Right lobe of liver (tissue), 6 donors: Measurements from ENCODE around the gene UBE2R2. TPM values are rescaled to one million over a fixed set of nuclear protein-coding genes. Genes with fewer than 3 reads are reported as not detected.

Source experiments
- ATAC-seq, 4 donors: fragments of 200-7000 bp; cut with Tn5 transposase; one replicate each; pipeline ENCODE4 v1.9.1; 2020; ENCODE audit warnings: mild to moderate bottlenecking in 4 of 4, moderate library complexity in 4 of 4
- DNase-seq, 3 donors: peaks; one replicate each; pipeline ENCODE4 v3.0.0-alpha.2; 2020
- H3K27ac ChIP-seq, 3 donors: fragments of 200-600 bp; one replicate each; pipeline ENCODE4 v1.8.0; 2022
- H3K27me3 ChIP-seq, 2 donors: fragments of 200-600 bp; one replicate each; pipeline ENCODE4 v1.8.0; 2022
- H3K36me3 ChIP-seq, 4 donors: fragments of 200-600 bp; sonication (generic) in 1 of 4; one replicate each; pipeline versions ENCODE4 v1.5.1 to v1.8.0; 2017 to 2022; ENCODE audit warnings: control low read depth in 1 of 4
- H3K4me1 ChIP-seq, 4 donors: fragments of 200-600 bp; sonication (generic) in 1 of 4; one replicate each; pipeline versions ENCODE4 v1.5.1 to v1.8.0; 2017 to 2022; ENCODE audit warnings: control low read depth in 1 of 4
- H3K4me3 ChIP-seq, 3 donors: fragments of 200-600 bp; one replicate each; pipeline ENCODE4 v1.8.0; 2022
- H3K9me3 ChIP-seq, 4 donors: fragments of 200-600 bp; sonication (generic) in 1 of 4; one replicate each; pipeline versions ENCODE4 v1.5.1 to v1.8.0; 2017 to 2022; ENCODE audit warnings: control low read depth in 1 of 4
- CTCF ChIP-seq, 4 donors: fragments of 200-600 bp in 3 of 4; fragments of 450-650 bp in 1 of 4; IDR thresholded peaks; one replicate each; pipeline versions ENCODE4 v1.5.1 to v1.8.0; 2016 to 2022; ENCODE audit warnings: antibody characterized with exemption in 4 of 4, mild to moderate bottlenecking in 2 of 4
- POLR2A ChIP-seq: fragments of 450-650 bp; IDR thresholded peaks from one replicate; pipeline ENCODE4 v1.6.1; 2017; ENCODE audit warnings: antibody characterized with exemption, mild to moderate bottlenecking
- WGBS: methylation state at CpG from one replicate; pipeline ENCODE4 v1.1.6; 2018; ENCODE audit warnings: low coverage, low lambda C conversion rate; ENCODE audit not compliant: insufficient coverage; ENCODE audit errors: missing lambda C conversion rate; 5-methylcytosine and 5-hydroxymethylcytosine counted together
- intact Hi-C, 2 donors: fragments of 100-400 bp; cut with DNase I; formaldehyde crosslinking; loops; one replicate each; pipeline versions ENCODE4 v1.11.2 to v1.14.1; 2022
- total RNA-seq, 6 experiments: library from RNA; depleted of rRNA in 2 of 6; stranded (reverse); fragments of >200 nt in 2 of 6; fragmentation: NEBNext Ultra II Directional in 3 of 6; extraction: Animal tissue kit (Norgen Biotek cat#: 25700) in 3 of 6; gene quantifications; one replicate each; pipeline versions ENCODE4 v1.1.0 to v1.2.4, GENCODE V29; 2016 to 2023
- donor health status: DM: no; HTN: yes; CAD: no.
- donor health status: DM: no; HTN: no; CAD: no.
- donor health status: DM: no; HTN: no; CAD: no.
- donor health status: DM: no; HTN: yes; CAD: no.
- donor health status: DM: no; HTN: yes; CAD: no.

UBE2R2 gene
- total RNA-seq, 6 experiments from 2014 or later: 21.1 to 27.4 (median 21.8) TPM

DNA sequence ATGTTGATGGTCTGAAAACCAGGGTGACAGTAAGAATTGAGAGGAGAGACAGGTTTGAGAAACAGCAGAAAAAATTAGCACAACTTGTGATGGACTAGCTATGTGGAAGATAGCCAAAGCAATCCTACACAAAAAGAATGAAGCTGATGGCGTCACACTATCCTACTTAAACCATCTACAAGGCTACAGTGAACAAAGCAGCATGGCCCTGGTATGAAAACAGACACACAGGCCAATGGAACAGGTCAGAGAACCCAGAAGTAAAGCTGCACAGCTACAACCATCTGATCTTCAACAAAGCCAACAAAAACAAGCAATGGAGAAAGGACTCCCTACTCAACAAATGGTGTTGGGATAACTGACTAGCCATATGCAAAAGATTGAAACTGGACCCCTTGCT, 7.5 kb upstream of the UBE2R2 start:
- peaks cover 0 to 14% (median 1%) of the 10 kb centered on the region in 4 donors for H3K4me1 ChIP-seq
- no peaks in the 10 kb centered on the region for H3K27me3 ChIP-seq
- no peak for ATAC-seq
- no peak overlapping the region for H3K4me3 ChIP-seq
- no peak for TF ChIP-seq POLR2A
- no peak for TF ChIP-seq CTCF (IDR thresholded peaks at IDR 0.05)
- H3K27ac ChIP-seq: no peak overlapping the region
- WGBS: 100% methylated on average over 1 of the region's 1 CpG
- no peak for DNase-seq
- H3K36me3 ChIP-seq: no peaks in the 10 kb centered on the region
- H3K9me3 ChIP-seq: no peaks in the 10 kb centered on the region
- intact Hi-C loops: no loop called here

DNA sequence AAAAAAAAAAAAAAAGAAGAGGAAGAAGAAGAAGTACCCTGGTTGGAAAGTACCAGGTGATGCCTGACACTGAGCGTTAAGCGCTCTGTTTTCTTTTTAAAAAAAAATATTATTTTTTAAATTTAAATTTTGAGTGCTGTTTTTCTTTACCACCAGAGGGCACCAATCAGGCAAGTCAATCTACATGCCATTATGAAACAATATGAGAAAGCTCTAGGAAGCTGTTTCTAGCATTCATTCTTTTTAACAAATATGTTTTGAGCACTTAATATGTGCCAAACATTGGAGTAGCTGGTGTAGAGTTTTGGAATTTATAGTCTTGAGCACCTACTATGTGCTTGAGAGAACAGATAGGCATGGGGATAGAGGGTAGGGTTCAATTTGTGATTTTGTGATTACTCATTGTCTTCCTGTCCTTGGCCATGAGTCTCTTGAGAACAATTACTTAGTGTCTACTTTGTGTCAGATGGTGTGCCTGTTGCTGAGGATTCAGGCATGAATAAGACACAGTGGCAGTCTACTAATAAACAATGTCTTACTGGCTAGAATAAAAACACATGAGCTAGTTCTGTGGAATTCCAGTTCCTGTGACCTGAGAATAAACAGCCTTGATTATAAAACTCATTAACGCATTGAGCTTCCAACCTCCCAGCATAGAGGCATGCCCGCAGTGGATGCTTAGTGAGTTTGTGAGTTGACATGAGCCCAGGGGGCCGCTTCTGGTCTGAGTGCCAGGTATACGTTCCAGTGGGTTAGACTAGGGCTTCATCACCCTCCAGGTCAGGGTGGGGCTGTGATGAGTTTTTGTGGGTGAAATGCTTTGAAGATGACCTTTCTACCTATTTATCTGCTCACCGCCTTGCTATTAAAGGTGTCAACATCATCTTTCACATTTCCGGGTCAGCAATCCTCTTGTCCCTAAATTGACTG, 3.0 kb upstream of the UBE2R2 start:
- no peak for DNase-seq
- Histone ChIP-seq H3K27ac (peak overlapping the region in 2 of 3 donors; percentile 14 to 35), H3K36me3 (no peaks in the 10 kb centered on the region), H3K4me1 (peaks cover 0 to 20% (median 5%) of the 10 kb centered on the region in 4 donors), H3K27me3 (no peaks in the 10 kb centered on the region), H3K9me3 (no peaks in the 10 kb centered on the region), H3K4me3 (no peak overlapping the region)
- TF ChIP-seq CTCF (IDR thresholded peaks at IDR 0.05) (peak; percentile 60 to 85 (median 74)), POLR2A (no peak)
- 43% methylated on average over 5 of the region's 8 CpGs for WGBS
- intact Hi-C loops: no loop called here
- no peak for ATAC-seq

GRCh38 chr9:33815781-33816180, 1.2 kb upstream of the UBE2R2 start:
- WGBS: 91% methylated on average over 6 of the region's 7 CpGs
- no peak for DNase-seq
- H3K9me3 ChIP-seq: no peaks in the 10 kb centered on the region
- H3K27ac ChIP-seq: peak overlapping the region; percentile 94 to 98 (median 98)
- intact Hi-C loops: loop anchor here in 1 of 2 donors (5.0 kb wide), 1 partner anchor 37 kb away; no protein-coding TSS in a partner anchor
- TF ChIP-seq CTCF (IDR thresholded peaks at IDR 0.05) (no peak), POLR2A (no peak)
- no peak for ATAC-seq
- peak overlapping the region in 1 of 3 donors; percentile 92 for H3K4me3 ChIP-seq
- H3K4me1 ChIP-seq: peaks cover 0 to 33% (median 13%) of the 10 kb centered on the region in 4 donors
- H3K36me3 ChIP-seq: no peaks in the 10 kb centered on the region
- H3K27me3 ChIP-seq: no peaks in the 10 kb centered on the region

GRCh38 chr9:33817327-33818166, 587 bp downstream of the UBE2R2 start:
- H3K4me1 ChIP-seq: peaks cover 0 to 37% (median 16%) of the 10 kb centered on the region in 4 donors
- peak in 1 of 3 donors; percentile 68 for DNase-seq
- H3K36me3 ChIP-seq: no peaks in the 10 kb centered on the region
- H3K27ac ChIP-seq: peak overlapping the region; percentile 98
- no peaks in the 10 kb centered on the region for H3K27me3 ChIP-seq
- intact Hi-C loops: loop anchor here in 1 of 2 donors (5.0 kb wide), 1 partner anchor 35 kb away; no protein-coding TSS in a partner anchor
- peak; percentile 2 to 27 (median 13) for ATAC-seq
- peak; percentile 37 for TF ChIP-seq POLR2A
- peak in 1 of 4 donors; percentile 26 for TF ChIP-seq CTCF (IDR thresholded peaks at IDR 0.05)
- WGBS: 2% methylated on average over 18 of the region's 81 CpGs
- no peaks in the 10 kb centered on the region for H3K9me3 ChIP-seq
- peak overlapping the region; percentile 90 to 92 (median 91) for H3K4me3 ChIP-seq
